IMR-90 (cell line): ENCODE results near the gene ADAMTS19. TPM values are rescaled to one million over a fixed set of nuclear protein-coding genes. Genes with fewer than 3 reads are reported as not detected.

Experiments
- ATAC-seq: fragments of 200-7000 bp; cut with Tn5 transposase; 2 replicates; pipeline ENCODE4 v1.9.1; 2020; ENCODE audit warnings: low read depth, mild to moderate bottlenecking, moderate library complexity
- BruUV-seq: library from RNA; stranded (reverse); fragments of 400-500 nt; replicated peaks from 2 replicates; lab custom pipeline; 2021; lab: Mats Ljungman, UMichigan
- CTCF ChIA-PET: fragments of 300-600 bp; formaldehyde crosslinking; extraction: SDS; loops from one replicate; lab custom pipeline; 2021; ENCODE audit warnings: antibody characterized with exemption; lab: Yijun Ruan, JAX
- POLR2A ChIA-PET: fragments of 300-600 bp; sonication (Branson Sonifier 250); formaldehyde crosslinking; loops from one replicate; lab custom pipeline; 2022; ENCODE audit warnings: antibody characterized with exemption; ENCODE audit not compliant: unreplicated experiment; lab: Charles Lee
- DNase-seq: peaks from one replicate; pipeline ENCODE4 v3.0.0; 2013
- H2AFZ ChIP-seq: replicated peaks from 2 replicates; pipeline ENCODE3; 2013; ENCODE audit warnings: low read length, mild to moderate bottlenecking; ENCODE audit not compliant: poor library complexity
- H2AK5ac ChIP-seq: 2 replicates; pipeline ENCODE4 v1.6.1; 2013; ENCODE audit warnings: low read depth, low read length, inconsistent platforms
- H2AK9ac ChIP-seq: replicated peaks from 2 replicates; pipeline ENCODE3; 2013; ENCODE audit warnings: mild to moderate bottlenecking, low read depth, low read length, moderate library complexity; ENCODE audit not compliant: poor library complexity
- H2BK120ac ChIP-seq: 2 replicates; pipeline ENCODE4 v1.6.1; 2013; ENCODE audit warnings: low read depth, low read length, inconsistent platforms
- H2BK15ac ChIP-seq: 3 replicates; pipeline ENCODE4 v1.6.1; 2013; ENCODE audit warnings: low read depth, low read length, inconsistent platforms
- H2BK20ac ChIP-seq: 2 replicates; pipeline ENCODE4 v1.6.1; 2013; ENCODE audit warnings: low read depth, mild to moderate bottlenecking, inconsistent platforms, low read length, moderate library complexity
- H2BK5ac ChIP-seq: 2 replicates; pipeline ENCODE4 v1.6.1; 2013; ENCODE audit warnings: mild to moderate bottlenecking, low read depth, low read length, inconsistent platforms; ENCODE audit not compliant: poor library complexity, severe bottlenecking
- H3K14ac ChIP-seq: replicated peaks from 2 replicates; pipeline ENCODE4 v1.6.1; 2013; ENCODE audit warnings: low read depth, low read length, inconsistent platforms
- H3K18ac ChIP-seq: 2 replicates; pipeline ENCODE4 v1.6.1; 2013; ENCODE audit warnings: low read depth, low read length, control low read depth
- H3K23ac ChIP-seq: 2 replicates; pipeline ENCODE4 v1.6.1; 2013; ENCODE audit warnings: low read depth, low read length, inconsistent platforms
- H3K27ac ChIP-seq: 2 replicates; pipeline ENCODE4 v1.5.1; 2013; ENCODE audit warnings: mild to moderate bottlenecking, control low read depth, low read length; ENCODE audit not compliant: insufficient read depth
- H3K27me3 ChIP-seq: 2 replicates; pipeline ENCODE4 v1.6.1; 2013; ENCODE audit warnings: low read length; ENCODE audit not compliant: control insufficient read depth, insufficient read depth
- H3K36me3 ChIP-seq: 2 replicates; pipeline ENCODE4 v1.6.1; 2013; ENCODE audit warnings: low read length, mixed read lengths; ENCODE audit not compliant: control insufficient read depth, insufficient read depth
- H3K4ac ChIP-seq: 2 replicates; pipeline ENCODE4 v1.6.1; 2013; ENCODE audit warnings: low read depth, low read length, inconsistent platforms
- H3K4me1 ChIP-seq: 2 replicates; pipeline ENCODE4 v1.6.1; 2013; ENCODE audit warnings: low read length, mixed read lengths; ENCODE audit not compliant: control insufficient read depth, insufficient read depth
- H3K4me2 ChIP-seq: 2 replicates; pipeline ENCODE4 v1.6.1; 2013; ENCODE audit warnings: low read depth, mild to moderate bottlenecking, control low read depth, low read length, moderate library complexity
- H3K4me3 ChIP-seq: 2 replicates; pipeline ENCODE4 v1.5.1; 2013; ENCODE audit warnings: low read depth, mild to moderate bottlenecking, control low read depth, low read length, moderate library complexity; ENCODE audit not compliant: insufficient read depth
- H3K56ac ChIP-seq: 2 replicates; pipeline ENCODE4 v1.6.1; 2013; ENCODE audit warnings: low read length, inconsistent platforms; ENCODE audit not compliant: insufficient read depth; ENCODE audit errors: extremely low read depth
- H3K79me1 ChIP-seq, 2 experiments: 2 replicates each; pipeline ENCODE4 v1.6.1; 2013; ENCODE audit warnings: low read length in 2 of 2, inconsistent platforms in 1 of 2, low read depth in 1 of 2
- H3K9ac ChIP-seq: 2 replicates; pipeline ENCODE4 v1.6.1; 2013; ENCODE audit warnings: low read depth, low read length, control low read depth
- H3K9me1 ChIP-seq: 2 replicates; pipeline ENCODE4 v1.6.1; 2013; ENCODE audit warnings: low read length, inconsistent platforms; ENCODE audit not compliant: insufficient read depth
- H3K9me3 ChIP-seq: 2 replicates; pipeline ENCODE4 v1.6.1; 2013; ENCODE audit warnings: low read length; ENCODE audit not compliant: control insufficient read depth, insufficient read depth
- H4K20me1 ChIP-seq: 2 replicates; pipeline ENCODE4 v1.6.1; 2013; ENCODE audit warnings: low read length, inconsistent platforms; ENCODE audit not compliant: insufficient read depth
- H4K5ac ChIP-seq: 2 replicates; pipeline ENCODE4 v1.6.1; 2013; ENCODE audit warnings: mild to moderate bottlenecking, low read depth, low read length, control low read depth
- H4K8ac ChIP-seq, 2 experiments: 2 replicates each; pipeline ENCODE4 v1.6.1; 2013; ENCODE audit warnings: low read depth in 2 of 2, low read length in 2 of 2, control low read depth in 1 of 2, inconsistent platforms in 1 of 2
- H4K91ac ChIP-seq: 2 replicates; pipeline ENCODE4 v1.6.1; 2013; ENCODE audit warnings: low read depth, low read length, inconsistent platforms; ENCODE audit not compliant: insufficient read depth
- CTCF ChIP-seq: conservative IDR thresholded peaks from 2 replicates; pipeline ENCODE4 v1.5.1; 2012; ENCODE audit warnings: mild to moderate bottlenecking, low read depth, low read length, improper control_type of control experiment
- FOS ChIP-seq: fragments of 150-350 bp; IDR thresholded peaks from 2 replicates; pipeline ENCODE4 v1.6.1; 2016; ENCODE audit warnings: low read depth, low read length
- MAFK ChIP-seq: IDR thresholded peaks from 2 replicates; pipeline ENCODE4 v1.6.1; 2012; ENCODE audit warnings: low read depth, low read length, improper control_type of control experiment
- MAZ ChIP-seq: IDR thresholded peaks from 2 replicates; pipeline ENCODE4 v1.6.1; 2012; ENCODE audit warnings: low read depth, mild to moderate bottlenecking, low read length, improper control_type of control experiment, moderate library complexity, borderline replicate concordance
- MXI1 ChIP-seq: IDR thresholded peaks from 2 replicates; pipeline ENCODE4 v1.6.1; 2012; ENCODE audit warnings: low read depth, mild to moderate bottlenecking, low read length, moderate library complexity, borderline replicate concordance
- RCOR1 ChIP-seq: IDR thresholded peaks from 2 replicates; pipeline ENCODE4 v1.6.1; 2012; ENCODE audit warnings: mild to moderate bottlenecking, low read length, improper control_type of control experiment; ENCODE audit not compliant: insufficient replicate concordance
- RFX5 ChIP-seq: IDR thresholded peaks from 2 replicates; pipeline ENCODE4 v1.8.0; 2012; ENCODE audit warnings: low read depth, mild to moderate bottlenecking, low read length, moderate library complexity
- WGBS, 2 experiments: methylation state at CpG; one replicate each; pipeline versions ENCODE4 v1.1.5 to v1.1.7; 2013; ENCODE audit warnings: missing lambda C conversion rate in 2 of 2; ENCODE audit not compliant: insufficient read length in 1 of 2; ENCODE audit errors: extremely low coverage in 2 of 2; 5-methylcytosine and 5-hydroxymethylcytosine counted together
- dilution Hi-C: fragments of 300-500 bp; cut with HindIII; formaldehyde crosslinking; loops from one replicate; pipeline ENCODE4 v1.14.3; 2018; ENCODE audit warnings: low sequenced_read_pairs; ENCODE audit not compliant: unreplicated experiment
- in situ Hi-C: fragments of 300-500 bp; cut with MboI; formaldehyde crosslinking; loops from 3 replicates; pipeline ENCODE4 v1.14.3; 2019; ENCODE audit warnings: low sequenced_read_pairs, inconsistent platforms, mixed read lengths
- intact Hi-C: fragments of 100-400 bp; cut with micrococcal nuclease; formaldehyde crosslinking; loops from 2 replicates; pipeline ENCODE4 v1.10.0; 2022
- polyA plus RNA-seq, 3 experiments: library from polyadenylated mRNA; depleted of rRNA; stranded (reverse); fragments of >200 nt; gene quantifications; 2 replicates each; pipeline ENCODE4 v1.2.3, GENCODE V29; 2012; ENCODE audit warnings: low replicate concordance in 1 of 3
- total RNA-seq: library from RNA; depleted of rRNA; stranded (reverse); fragments of >200 nt; gene quantifications from 2 replicates; pipeline ENCODE4 v1.2.3, GENCODE V29; 2012
- TF ChIP-seq, protein P1 (sequence below): fragments of 150-350 bp; IDR thresholded peaks from 2 replicates; pipeline ENCODE4 v1.6.1; 2016; ENCODE audit warnings: low read depth, mild to moderate bottlenecking, low read length, moderate library complexity, borderline replicate concordance

The ADAMTS19 gene
- total and polyA plus RNA-seq, 2 of the 4 experiments (the other 2 are of a cell fraction) = under 0.01 to 0.17 TPM

- H3K14ac ChIP-seq = no peak overlapping the region
- no peaks in the 10 kb centered on the region for H3K9me1 ChIP-seq
- H4K8ac ChIP-seq = no peak overlapping the region
- H3K27ac ChIP-seq = no peak overlapping the region
- H3K18ac ChIP-seq = no peak overlapping the region
- in situ Hi-C loops (no loop called here), intact Hi-C loops (no loop called here), dilution Hi-C loops (no loop called here)
- TF ChIP-seq RCOR1 (no peak), FOS (no peak), CTCF (no peak), MAFK (no peak), MAZ (no peak), MXI1 (no peak), RFX5 (no peak)
- TF ChIP-seq, protein P1, sequence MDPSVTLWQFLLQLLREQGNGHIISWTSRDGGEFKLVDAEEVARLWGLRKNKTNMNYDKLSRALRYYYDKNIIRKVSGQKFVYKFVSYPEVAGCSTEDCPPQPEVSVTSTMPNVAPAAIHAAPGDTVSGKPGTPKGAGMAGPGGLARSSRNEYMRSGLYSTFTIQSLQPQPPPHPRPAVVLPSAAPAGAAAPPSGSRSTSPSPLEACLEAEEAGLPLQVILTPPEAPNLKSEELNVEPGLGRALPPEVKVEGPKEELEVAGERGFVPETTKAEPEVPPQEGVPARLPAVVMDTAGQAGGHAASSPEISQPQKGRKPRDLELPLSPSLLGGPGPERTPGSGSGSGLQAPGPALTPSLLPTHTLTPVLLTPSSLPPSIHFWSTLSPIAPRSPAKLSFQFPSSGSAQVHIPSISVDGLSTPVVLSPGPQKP = no peak
- CTCF ChIA-PET = no interaction called here
- no peak overlapping the region for H2BK5ac ChIP-seq
- H3K4me1 ChIP-seq = no peaks in the 10 kb centered on the region
- H4K91ac ChIP-seq = no peak overlapping the region
- H3K27me3 ChIP-seq = no peaks in the 10 kb centered on the region
- no peak overlapping the region for H3K4me3 ChIP-seq
- no TSS peak for BruUV-seq
- DNase-seq = no peak
- H3K56ac ChIP-seq = no peak overlapping the region
- ATAC-seq = no peak
- no peaks in the 10 kb centered on the region for H3K9me3 ChIP-seq
- H2AK5ac ChIP-seq = no peak overlapping the region
- no peak overlapping the region for H3K23ac ChIP-seq
- H2BK20ac ChIP-seq = no peak overlapping the region
- H3K36me3 ChIP-seq = no peaks in the 10 kb centered on the region
- H3K9ac ChIP-seq = no peak overlapping the region
- H2BK15ac ChIP-seq = no peak overlapping the region
- H3K4me2 ChIP-seq = no peak overlapping the region
- no CpG with 5 or more reads among the region's 2 CpGs for WGBS, 2 experiments
- H4K5ac ChIP-seq = no peak overlapping the region
- H4K20me1 ChIP-seq = no peaks in the 10 kb centered on the region
- H2AK9ac ChIP-seq = no peak overlapping the region
- H3K4ac ChIP-seq = no peak overlapping the region
- H3K79me1 ChIP-seq = no peaks in the 10 kb centered on the region
- H2BK120ac ChIP-seq = no peak overlapping the region
- POLR2A ChIA-PET = no interaction called here
- H2AFZ ChIP-seq = no peak overlapping the region
Measured at GRCh38 chr5:129739773-129740172, 279.7 kb downstream of the ADAMTS19 start.
